IMR-90 (cell line): ENCODE measurements around the gene TFPI. TPM values are rescaled to one million over a fixed set of nuclear protein-coding genes. Genes with fewer than 3 reads are reported as not detected.

Experiments used
- ATAC-seq: fragments of 200-7000 bp; cut with Tn5 transposase; 2 replicates; pipeline ENCODE4 v1.9.1; 2020; ENCODE audit warnings: low read depth, mild to moderate bottlenecking, moderate library complexity
- BruUV-seq: library from RNA; stranded (reverse); fragments of 400-500 nt; replicated peaks from 2 replicates; lab custom pipeline; 2021; lab: Mats Ljungman, UMichigan
- CTCF ChIA-PET: fragments of 300-600 bp; formaldehyde crosslinking; extraction: SDS; loops from one replicate; lab custom pipeline; 2021; ENCODE audit warnings: antibody characterized with exemption; lab: Yijun Ruan, JAX
- POLR2A ChIA-PET: fragments of 300-600 bp; sonication (Branson Sonifier 250); formaldehyde crosslinking; loops from one replicate; lab custom pipeline; 2022; ENCODE audit warnings: antibody characterized with exemption; ENCODE audit not compliant: unreplicated experiment; lab: Charles Lee
- DNase-seq: peaks from one replicate; pipeline ENCODE4 v3.0.0; 2013
- H2AFZ ChIP-seq: replicated peaks from 2 replicates; pipeline ENCODE3; 2013; ENCODE audit warnings: low read length, mild to moderate bottlenecking; ENCODE audit not compliant: poor library complexity
- H2AK5ac ChIP-seq: 2 replicates; pipeline ENCODE4 v1.6.1; 2013; ENCODE audit warnings: low read depth, low read length, inconsistent platforms
- H2AK9ac ChIP-seq: replicated peaks from 2 replicates; pipeline ENCODE3; 2013; ENCODE audit warnings: mild to moderate bottlenecking, low read depth, low read length, moderate library complexity; ENCODE audit not compliant: poor library complexity
- H2BK120ac ChIP-seq: 2 replicates; pipeline ENCODE4 v1.6.1; 2013; ENCODE audit warnings: low read depth, low read length, inconsistent platforms
- H2BK15ac ChIP-seq: 3 replicates; pipeline ENCODE4 v1.6.1; 2013; ENCODE audit warnings: low read depth, low read length, inconsistent platforms
- H2BK20ac ChIP-seq: 2 replicates; pipeline ENCODE4 v1.6.1; 2013; ENCODE audit warnings: low read depth, mild to moderate bottlenecking, inconsistent platforms, low read length, moderate library complexity
- H2BK5ac ChIP-seq: 2 replicates; pipeline ENCODE4 v1.6.1; 2013; ENCODE audit warnings: mild to moderate bottlenecking, low read depth, low read length, inconsistent platforms; ENCODE audit not compliant: poor library complexity, severe bottlenecking
- H3K14ac ChIP-seq: replicated peaks from 2 replicates; pipeline ENCODE4 v1.6.1; 2013; ENCODE audit warnings: low read depth, low read length, inconsistent platforms
- H3K18ac ChIP-seq: 2 replicates; pipeline ENCODE4 v1.6.1; 2013; ENCODE audit warnings: low read depth, low read length, control low read depth
- H3K23ac ChIP-seq: 2 replicates; pipeline ENCODE4 v1.6.1; 2013; ENCODE audit warnings: low read depth, low read length, inconsistent platforms
- H3K27ac ChIP-seq: 2 replicates; pipeline ENCODE4 v1.5.1; 2013; ENCODE audit warnings: mild to moderate bottlenecking, control low read depth, low read length; ENCODE audit not compliant: insufficient read depth
- H3K27me3 ChIP-seq: 2 replicates; pipeline ENCODE4 v1.6.1; 2013; ENCODE audit warnings: low read length; ENCODE audit not compliant: control insufficient read depth, insufficient read depth
- H3K36me3 ChIP-seq: 2 replicates; pipeline ENCODE4 v1.6.1; 2013; ENCODE audit warnings: low read length, mixed read lengths; ENCODE audit not compliant: control insufficient read depth, insufficient read depth
- H3K4ac ChIP-seq: 2 replicates; pipeline ENCODE4 v1.6.1; 2013; ENCODE audit warnings: low read depth, low read length, inconsistent platforms
- H3K4me1 ChIP-seq: 2 replicates; pipeline ENCODE4 v1.6.1; 2013; ENCODE audit warnings: low read length, mixed read lengths; ENCODE audit not compliant: control insufficient read depth, insufficient read depth
- H3K4me2 ChIP-seq: 2 replicates; pipeline ENCODE4 v1.6.1; 2013; ENCODE audit warnings: low read depth, mild to moderate bottlenecking, control low read depth, low read length, moderate library complexity
- H3K4me3 ChIP-seq: 2 replicates; pipeline ENCODE4 v1.5.1; 2013; ENCODE audit warnings: low read depth, mild to moderate bottlenecking, control low read depth, low read length, moderate library complexity; ENCODE audit not compliant: insufficient read depth
- H3K56ac ChIP-seq: 2 replicates; pipeline ENCODE4 v1.6.1; 2013; ENCODE audit warnings: low read length, inconsistent platforms; ENCODE audit not compliant: insufficient read depth; ENCODE audit errors: extremely low read depth
- H3K79me1 ChIP-seq, 2 experiments: 2 replicates each; pipeline ENCODE4 v1.6.1; 2013; ENCODE audit warnings: low read length in 2 of 2, inconsistent platforms in 1 of 2, low read depth in 1 of 2
- H3K9ac ChIP-seq: 2 replicates; pipeline ENCODE4 v1.6.1; 2013; ENCODE audit warnings: low read depth, low read length, control low read depth
- H3K9me1 ChIP-seq: 2 replicates; pipeline ENCODE4 v1.6.1; 2013; ENCODE audit warnings: low read length, inconsistent platforms; ENCODE audit not compliant: insufficient read depth
- H3K9me3 ChIP-seq: 2 replicates; pipeline ENCODE4 v1.6.1; 2013; ENCODE audit warnings: low read length; ENCODE audit not compliant: control insufficient read depth, insufficient read depth
- H4K20me1 ChIP-seq: 2 replicates; pipeline ENCODE4 v1.6.1; 2013; ENCODE audit warnings: low read length, inconsistent platforms; ENCODE audit not compliant: insufficient read depth
- H4K5ac ChIP-seq: 2 replicates; pipeline ENCODE4 v1.6.1; 2013; ENCODE audit warnings: mild to moderate bottlenecking, low read depth, low read length, control low read depth
- H4K8ac ChIP-seq, 2 experiments: 2 replicates each; pipeline ENCODE4 v1.6.1; 2013; ENCODE audit warnings: low read depth in 2 of 2, low read length in 2 of 2, control low read depth in 1 of 2, inconsistent platforms in 1 of 2
- H4K91ac ChIP-seq: 2 replicates; pipeline ENCODE4 v1.6.1; 2013; ENCODE audit warnings: low read depth, low read length, inconsistent platforms; ENCODE audit not compliant: insufficient read depth
- BHLHE40 ChIP-seq: fragments of 150-350 bp; IDR thresholded peaks from 2 replicates; pipeline ENCODE4 v1.6.1; 2016; ENCODE audit warnings: mild to moderate bottlenecking, low read depth, low read length
- CEBPB ChIP-seq: IDR thresholded peaks from 2 replicates; pipeline ENCODE4 v1.6.1; 2012; ENCODE audit warnings: low read depth, low read length, improper control_type of control experiment
- ELK1 ChIP-seq: fragments of 150-350 bp; IDR thresholded peaks from 2 replicates; pipeline ENCODE4 v1.6.1; 2016; ENCODE audit warnings: low read depth, mild to moderate bottlenecking, low read length, moderate library complexity, borderline replicate concordance
- FOS ChIP-seq: fragments of 150-350 bp; IDR thresholded peaks from 2 replicates; pipeline ENCODE4 v1.6.1; 2016; ENCODE audit warnings: low read depth, low read length
- MAFK ChIP-seq: IDR thresholded peaks from 2 replicates; pipeline ENCODE4 v1.6.1; 2012; ENCODE audit warnings: low read depth, low read length, improper control_type of control experiment
- MAZ ChIP-seq: IDR thresholded peaks from 2 replicates; pipeline ENCODE4 v1.6.1; 2012; ENCODE audit warnings: low read depth, mild to moderate bottlenecking, low read length, improper control_type of control experiment, moderate library complexity, borderline replicate concordance
- NFE2L2 ChIP-seq: fragments of 150-350 bp; IDR thresholded peaks from 2 replicates; pipeline ENCODE4 v1.6.1; 2016; ENCODE audit warnings: low read depth, mild to moderate bottlenecking, low read length
- POLR2A ChIP-seq: IDR thresholded peaks from 2 replicates; pipeline ENCODE4 v1.6.1; 2012; ENCODE audit warnings: mild to moderate bottlenecking, low read depth, low read length
- RAD21 ChIP-seq: IDR thresholded peaks from 2 replicates; pipeline ENCODE4 v1.6.1; 2012; ENCODE audit warnings: low read length, improper control_type of control experiment
- RCOR1 ChIP-seq: IDR thresholded peaks from 2 replicates; pipeline ENCODE4 v1.6.1; 2012; ENCODE audit warnings: mild to moderate bottlenecking, low read length, improper control_type of control experiment; ENCODE audit not compliant: insufficient replicate concordance
- RFX5 ChIP-seq: IDR thresholded peaks from 2 replicates; pipeline ENCODE4 v1.8.0; 2012; ENCODE audit warnings: low read depth, mild to moderate bottlenecking, low read length, moderate library complexity
- SMC3 ChIP-seq: fragments of 150-350 bp; IDR thresholded peaks from 2 replicates; pipeline ENCODE4 v1.6.1; 2016; ENCODE audit warnings: low read depth, mild to moderate bottlenecking, antibody characterized with exemption, low read length, moderate library complexity
- WGBS, 2 experiments: methylation state at CpG; one replicate each; pipeline versions ENCODE4 v1.1.5 to v1.1.7; 2013; ENCODE audit warnings: missing lambda C conversion rate in 2 of 2; ENCODE audit not compliant: insufficient read length in 1 of 2; ENCODE audit errors: extremely low coverage in 2 of 2; 5-methylcytosine and 5-hydroxymethylcytosine counted together
- dilution Hi-C: fragments of 300-500 bp; cut with HindIII; formaldehyde crosslinking; loops from one replicate; pipeline ENCODE4 v1.14.3; 2018; ENCODE audit warnings: low sequenced_read_pairs; ENCODE audit not compliant: unreplicated experiment
- in situ Hi-C: fragments of 300-500 bp; cut with MboI; formaldehyde crosslinking; loops from 3 replicates; pipeline ENCODE4 v1.14.3; 2019; ENCODE audit warnings: low sequenced_read_pairs, inconsistent platforms, mixed read lengths
- intact Hi-C: fragments of 100-400 bp; cut with micrococcal nuclease; formaldehyde crosslinking; loops from 2 replicates; pipeline ENCODE4 v1.10.0; 2022
- polyA plus RNA-seq, 3 experiments: library from polyadenylated mRNA; depleted of rRNA; stranded (reverse); fragments of >200 nt; gene quantifications; 2 replicates each; pipeline ENCODE4 v1.2.3, GENCODE V29; 2012; ENCODE audit warnings: low replicate concordance in 1 of 3
- total RNA-seq: library from RNA; depleted of rRNA; stranded (reverse); fragments of >200 nt; gene quantifications from 2 replicates; pipeline ENCODE4 v1.2.3, GENCODE V29; 2012
- TF ChIP-seq, protein P1 (sequence below): conservative IDR thresholded peaks from 2 replicates; pipeline ENCODE4 v1.5.1; 2012; ENCODE audit warnings: mild to moderate bottlenecking, low read depth, low read length, improper control_type of control experiment

The TFPI gene
- total and polyA plus RNA-seq, 2 of the 4 experiments (the other 2 are of a cell fraction), result 33.9 to 83.0 TPM

GRCh38 chr2:187505065-187505672, 49.1 kb downstream of the TFPI start (continued):
- TF ChIP-seq, protein P1, sequence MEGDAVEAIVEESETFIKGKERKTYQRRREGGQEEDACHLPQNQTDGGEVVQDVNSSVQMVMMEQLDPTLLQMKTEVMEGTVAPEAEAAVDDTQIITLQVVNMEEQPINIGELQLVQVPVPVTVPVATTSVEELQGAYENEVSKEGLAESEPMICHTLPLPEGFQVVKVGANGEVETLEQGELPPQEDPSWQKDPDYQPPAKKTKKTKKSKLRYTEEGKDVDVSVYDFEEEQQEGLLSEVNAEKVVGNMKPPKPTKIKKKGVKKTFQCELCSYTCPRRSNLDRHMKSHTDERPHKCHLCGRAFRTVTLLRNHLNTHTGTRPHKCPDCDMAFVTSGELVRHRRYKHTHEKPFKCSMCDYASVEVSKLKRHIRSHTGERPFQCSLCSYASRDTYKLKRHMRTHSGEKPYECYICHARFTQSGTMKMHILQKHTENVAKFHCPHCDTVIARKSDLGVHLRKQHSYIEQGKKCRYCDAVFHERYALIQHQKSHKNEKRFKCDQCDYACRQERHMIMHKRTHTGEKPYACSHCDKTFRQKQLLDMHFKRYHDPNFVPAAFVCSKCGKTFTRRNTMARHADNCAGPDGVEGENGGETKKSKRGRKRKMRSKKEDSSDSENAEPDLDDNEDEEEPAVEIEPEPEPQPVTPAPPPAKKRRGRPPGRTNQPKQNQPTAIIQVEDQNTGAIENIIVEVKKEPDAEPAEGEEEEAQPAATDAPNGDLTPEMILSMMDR, result no peak

DNA sequence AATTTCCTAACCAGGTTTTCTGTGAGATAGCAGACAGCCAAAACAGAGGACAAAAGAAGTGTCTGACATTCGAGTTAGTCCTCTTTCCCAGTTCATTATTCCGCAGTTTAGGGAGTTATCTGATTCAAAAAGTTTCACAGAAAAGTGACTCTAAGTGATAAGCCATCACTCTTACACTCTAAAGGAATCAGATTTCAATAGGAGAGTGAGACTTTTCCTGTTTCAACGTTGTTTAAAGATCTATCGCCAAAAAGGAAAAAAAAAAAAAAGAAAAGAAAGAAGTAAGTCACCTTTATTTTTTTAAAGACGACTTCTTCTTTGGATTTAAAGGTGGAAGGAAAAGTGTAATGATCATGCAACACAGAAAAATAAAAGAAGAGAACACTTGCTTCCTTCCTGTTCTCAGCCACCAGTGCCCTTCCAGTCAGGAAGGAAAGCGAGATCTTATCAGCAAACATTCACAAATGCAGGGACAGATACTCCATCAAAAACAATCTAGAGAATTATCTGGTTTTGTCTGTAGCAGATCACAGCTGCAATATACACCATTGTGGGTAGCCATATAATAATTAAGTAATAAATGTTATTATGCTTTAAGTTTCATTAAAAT, 49.8 kb downstream of the TFPI start:
- H3K9ac ChIP-seq, result no peak overlapping the region
- H2AK9ac ChIP-seq, result no peak overlapping the region
- dilution Hi-C loops, result no loop called here
- H3K23ac ChIP-seq, result no peak overlapping the region
- peaks cover 13% of the 10 kb centered on the region for H3K4me1 ChIP-seq
- 0 out of 2 replicates have a peak overlapping the region, but pooled peaks have one; percentile 61 for H3K14ac ChIP-seq
- no peak overlapping the region for H3K4me3 ChIP-seq
- no TSS peak for BruUV-seq
- H3K9me3 ChIP-seq, result no peaks in the 10 kb centered on the region
- no peak overlapping the region for H2BK15ac ChIP-seq
- DNase-seq (no peak), ATAC-seq (no peak)
- no peak overlapping the region for H3K27ac ChIP-seq
- H2AK5ac ChIP-seq, result no peak overlapping the region; the same call in 1 of the 2 replicates
- no peak overlapping the region for H2AFZ ChIP-seq
- H3K4me2 ChIP-seq, result peak overlapping the region; percentile 71
- peak overlapping the region in 1 of 2 experiments; percentile 28; a peak in 1 of 4 replicates for H4K8ac ChIP-seq
- no peaks in the 10 kb centered on the region for H4K20me1 ChIP-seq
- peaks cover 0 to 17% of the 10 kb centered on the region in 2 experiments; a peak in 2 of 4 replicates for H3K79me1 ChIP-seq
- H3K36me3 ChIP-seq, result peaks cover 1% of the 10 kb centered on the region; the same call in 1 of the 2 replicates
- H4K5ac ChIP-seq, result 0 out of 2 replicates have a peak overlapping the region, but pooled peaks have one; percentile 68
- peak overlapping the region; percentile 69 for H3K18ac ChIP-seq
- no peaks in the 10 kb centered on the region for H3K27me3 ChIP-seq
- ChIA-PET CTCF (no interaction called here), POLR2A (no interaction called here)
- intact Hi-C loops, result no loop called here
- no peak overlapping the region for H3K56ac ChIP-seq
- in situ Hi-C loops, result loop anchor here (5.0 to 10.0 kb wide), 3 partner anchors 73 to 1910 kb away; no protein-coding TSS in a partner anchor
- H3K9me1 ChIP-seq, result no peaks in the 10 kb centered on the region; the same call in 1 of the 2 replicates
- no CpG with 5 or more reads among the region's 6 CpGs for WGBS, 2 experiments
- peak overlapping the region; percentile 61; the same call in 1 of the 2 replicates for H3K4ac ChIP-seq
- no peak overlapping the region for H2BK120ac ChIP-seq
- no peak overlapping the region for H4K91ac ChIP-seq
- peak overlapping the region; percentile 65 for H2BK5ac ChIP-seq
- no peak overlapping the region for H2BK20ac ChIP-seq
- no peak for TF ChIP-seq BHLHE40
- TF ChIP-seq POLR2A, result no peak
- TF ChIP-seq NFE2L2, result no peak
- TF ChIP-seq MAZ, result no peak
- no peak for TF ChIP-seq ELK1
- no peak for TF ChIP-seq RCOR1
- no peak for TF ChIP-seq MAFK
- TF ChIP-seq RFX5, result no peak
- no peak for TF ChIP-seq CEBPB
- no peak for TF ChIP-seq SMC3
- no peak for TF ChIP-seq RAD21
- no peak for TF ChIP-seq FOS
